DMS114 treated with DMSO at 0.1 percent for 48 hours (cell line): Measurements from ENCODE around the gene IL1RAPL2.
"Not testable (repeated sequence)": the region's sequence is repeated elsewhere in the genome, so short reads cannot be mapped to it uniquely, and the experiment has no call there.

Experiments
- DNase-seq: peaks from one replicate; lab custom pipeline; 2025; ENCODE audit not compliant: unreplicated experiment; lab: John Stamatoyannopoulos, UW

The IL1RAPL2 gene

GRCh38 chrX:104565791-104566680 is at the start of gene IL1RAPL2:
TSS of gene IL1RAPL2 (plus strand) at chrX:104566199.
- DNase-seq, result no peak

GRCh38 chrX:104522386-104522785 is 43.6 kb upstream of the IL1RAPL2 start:
- no peak for DNase-seq

GRCh38 chrX:104523858-104524257 is 42.1 kb upstream of the IL1RAPL2 start:
- no peak for DNase-seq

GRCh38 chrX:104539081-104539480 is 26.9 kb upstream of the IL1RAPL2 start:
- no peak for DNase-seq

GRCh38 chrX:104542447-104542846 is 23.6 kb upstream of the IL1RAPL2 start:
- not testable (repeated sequence) for DNase-seq

GRCh38 chrX:104564335-104564734 is 1.7 kb upstream of the IL1RAPL2 start:
- DNase-seq, result no peak

- no peak for DNase-seq
Measured at GRCh38 chrX:104564921-104565703, 887 bp upstream of the IL1RAPL2 start.

GRCh38 chrX:104566681-104567501 is 892 bp downstream of the IL1RAPL2 start:
- DNase-seq, result peak; percentile 7

GRCh38 chrX:104567506-104567905 is 1.5 kb downstream of the IL1RAPL2 start:
- no peak for DNase-seq

GRCh38 chrX:104568304-104568915 is 2.4 kb downstream of the IL1RAPL2 start:
- DNase-seq, result no peak

- DNase-seq, result no peak
Measured at GRCh38 chrX:104618106-104618895, 52.3 kb downstream of the IL1RAPL2 start.

GRCh38 chrX:104621781-104622180 is 55.8 kb downstream of the IL1RAPL2 start:
- no peak for DNase-seq

- DNase-seq, result no peak
Measured at GRCh38 chrX:104641176-104641575, 75.2 kb downstream of the IL1RAPL2 start.

- no peak for DNase-seq
Measured at GRCh38 chrX:104647084-104647483, 81.1 kb downstream of the IL1RAPL2 start.

GRCh38 chrX:104659005-104659744 is 93.2 kb downstream of the IL1RAPL2 start:
- DNase-seq, result no peak

- DNase-seq, result no peak
Measured at GRCh38 chrX:104660092-104660491, 94.1 kb downstream of the IL1RAPL2 start.

- no peak for DNase-seq
Measured at GRCh38 chrX:104662694-104663093, 96.7 kb downstream of the IL1RAPL2 start.

- no peak for DNase-seq
Measured at GRCh38 chrX:104665691-104666090, 99.7 kb downstream of the IL1RAPL2 start.

GRCh38 chrX:104668550-104668949 is 102.6 kb downstream of the IL1RAPL2 start:
- DNase-seq, result peak; percentile 7
